GM18870 (cell line): Measurements from ENCODE around the gene ABCB6.
"Not testable (repeated sequence)": the region's sequence is repeated elsewhere in the genome, so short reads cannot be mapped to it uniquely, and the experiment has no call there.

Experiments
- ATAC-seq: cut with Tn5 transposase; IDR thresholded peaks from one replicate; pipeline ENCODE4 v1.9.1; 2021; ENCODE audit warnings: moderate library complexity; ENCODE audit not compliant: unreplicated experiment

The ABCB6 gene

GRCh38 chr2:219218732-219219701 lies at the start of gene ABCB6:
Gene ABCB6, minus strand, starts transcription at chr2:219218958. Its CDS starts 285 bp downstream, at chr2:219218673.
- ATAC-seq = no peak

- ATAC-seq = no peak
These were observed 49.5 kb upstream of the ABCB6 start for GRCh38 chr2:219268294-219268693.

GRCh38 chr2:219266886-219267285 lies 48.1 kb upstream of the ABCB6 start:
- ATAC-seq = no peak

- ATAC-seq = no peak
These were observed 47.5 kb upstream of the ABCB6 start for GRCh38 chr2:219266232-219266631.

GRCh38 chr2:219261024-219261855 lies 42.5 kb upstream of the ABCB6 start:
- ATAC-seq = no peak

- not testable (repeated sequence) for ATAC-seq
These were observed 40.2 kb upstream of the ABCB6 start for GRCh38 chr2:219258942-219259341.

GRCh38 chr2:219254590-219255201 lies 35.9 kb upstream of the ABCB6 start:
- peak; percentile 41 for ATAC-seq

GRCh38 chr2:219253753-219254589 lies 35.2 kb upstream of the ABCB6 start, which contains the start of gene TUBA4A:
Gene TUBA4A, minus strand, starts transcription at chr2:219253918. Its CDS starts 60 bp downstream, at chr2:219253858.
- ATAC-seq = peak; percentile 20

- ATAC-seq = peak; percentile 1
These were observed 34.4 kb upstream of the ABCB6 start, which contains the start of gene TUBA4B for GRCh38 chr2:219252900-219253752. Gene TUBA4B, plus strand, starts transcription at chr2:219253243. Its CDS starts 165 bp downstream, at chr2:219253408.

- no peak for ATAC-seq
These were observed 33.8 kb upstream of the ABCB6 start for GRCh38 chr2:219252570-219252899.

GRCh38 chr2:219252084-219252483 lies 33.3 kb upstream of the ABCB6 start:
- no peak for ATAC-seq

GRCh38 chr2:219251656-219252055 lies 32.9 kb upstream of the ABCB6 start:
- ATAC-seq = no peak

GRCh38 chr2:219250049-219250781 lies 31.5 kb upstream of the ABCB6 start:
- no peak for ATAC-seq

GRCh38 chr2:219249203-219249980 lies 30.6 kb upstream of the ABCB6 start:
- peak; percentile 45 for ATAC-seq

GRCh38 chr2:219248845-219249202 lies 30.1 kb upstream of the ABCB6 start:
- no peak for ATAC-seq

GRCh38 chr2:219247678-219248642 lies 29.2 kb upstream of the ABCB6 start:
- no peak for ATAC-seq

- no peak for ATAC-seq
These were observed 27.8 kb upstream of the ABCB6 start for GRCh38 chr2:219246559-219246958.
